ENCODE measurements around the gene PHF11.

The PHF11 gene

GRCh38 chr13:49498206-49498605 is 2.5 kb downstream of the PHF11 start:
- DNase-seq (ENCODE audit: low read depth in 2 of 2) = no peak

GRCh38 chr13:49499889-49500660 is 4.3 kb downstream of the PHF11 start:
- no peak for DNase-seq (ENCODE audit: low read depth in 2 of 2)

- no peak for DNase-seq (ENCODE audit: low read depth in 2 of 2)
Measured at GRCh38 chr13:49502954-49503353, 7.2 kb downstream of the PHF11 start.

GRCh38 chr13:49503951-49504350 is 8.2 kb downstream of the PHF11 start:
- DNase-seq (ENCODE audit: low read depth in 2 of 2) = no peak

DNA sequence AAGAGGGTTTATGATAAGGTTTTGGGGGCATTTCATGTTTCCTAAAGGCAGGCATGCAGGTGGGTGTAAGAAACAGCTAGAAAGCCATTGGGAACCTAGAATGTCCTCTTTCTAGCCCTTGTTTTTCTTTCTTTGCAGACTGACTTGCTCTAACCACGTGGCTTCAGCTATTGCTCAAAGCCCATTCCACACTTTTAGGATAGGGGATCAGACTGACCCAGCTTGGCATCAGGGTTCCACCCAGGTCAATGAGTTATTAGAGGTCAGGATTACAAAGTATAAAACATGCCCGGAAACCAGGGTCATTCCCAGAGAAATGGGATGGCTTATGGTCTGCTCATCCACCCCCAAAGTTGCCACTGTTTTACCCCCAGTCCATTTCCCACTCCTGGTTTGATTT is 16.8 kb downstream of the PHF11 start:
- no peak for DNase-seq (ENCODE audit: low read depth in 2 of 2)

GRCh38 chr13:49516467-49516866 is 20.7 kb downstream of the PHF11 start:
- DNase-seq (ENCODE audit: low read depth in 2 of 2) = no peak

- DNase-seq (ENCODE audit: low read depth in 2 of 2) = no peak
Measured at GRCh38 chr13:49517461-49517860, 21.7 kb downstream of the PHF11 start.

GRCh38 chr13:49521224-49521623 is 25.5 kb downstream of the PHF11 start:
- DNase-seq (ENCODE audit: low read depth in 2 of 2) = no peak

DNA sequence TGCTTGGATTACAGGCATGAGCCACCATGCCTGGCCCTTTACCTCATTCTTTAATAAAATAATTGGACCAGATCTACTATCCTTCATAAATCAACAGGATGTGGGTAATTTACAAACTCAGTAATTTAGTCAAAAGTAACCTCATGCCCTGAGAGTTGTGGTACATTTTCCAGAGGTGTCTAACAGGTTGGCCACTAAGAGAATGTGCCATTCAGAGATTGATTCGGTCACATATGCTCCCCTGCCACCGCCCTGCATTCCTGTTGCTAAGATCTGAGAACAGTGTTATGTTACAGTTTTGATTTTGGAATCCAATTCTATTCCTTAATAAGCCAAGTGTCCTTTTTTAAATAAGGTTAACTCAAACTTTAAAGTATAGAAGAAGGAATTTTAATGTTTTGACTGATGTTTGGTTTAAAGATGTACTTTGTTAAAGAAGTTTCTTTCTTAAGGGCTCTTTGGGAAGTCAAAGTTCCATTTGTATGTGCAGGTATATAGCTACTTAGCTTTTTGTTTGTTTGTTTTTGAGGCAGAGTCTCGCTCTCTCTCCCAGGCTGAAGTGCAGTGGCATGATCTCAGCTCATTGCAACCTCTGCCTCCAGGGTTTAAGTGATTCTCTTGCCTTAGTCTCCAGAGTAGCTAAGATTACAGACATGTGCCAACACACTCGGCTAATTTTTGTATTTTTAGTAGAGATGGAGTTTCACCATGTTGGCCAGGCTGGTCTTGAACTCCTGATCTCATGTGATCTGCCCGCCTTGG is 29.2 kb downstream of the PHF11 start:
- no peak for DNase-seq (ENCODE audit: low read depth in 2 of 2)

DNA sequence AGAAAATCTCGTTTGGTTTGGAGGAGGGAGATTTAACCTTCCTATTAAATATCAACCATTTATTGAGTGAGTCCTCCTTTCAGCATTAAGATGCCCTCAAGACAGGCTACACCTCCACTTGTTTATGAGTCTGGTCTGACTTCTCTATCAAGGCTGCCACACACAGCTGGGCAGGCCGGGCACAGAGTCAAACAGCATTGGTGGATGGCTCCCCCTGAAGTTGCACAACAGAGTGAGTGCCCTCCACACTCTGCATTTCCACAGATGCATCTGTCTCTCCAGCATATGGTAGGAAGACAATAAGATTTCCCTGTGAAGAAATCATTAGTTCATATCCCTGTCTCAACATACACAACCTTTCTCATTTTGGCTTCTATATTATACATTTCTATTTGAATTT is 31.4 kb downstream of the PHF11 start:
- no peak for DNase-seq (ENCODE audit: low read depth in 2 of 2)

DNA sequence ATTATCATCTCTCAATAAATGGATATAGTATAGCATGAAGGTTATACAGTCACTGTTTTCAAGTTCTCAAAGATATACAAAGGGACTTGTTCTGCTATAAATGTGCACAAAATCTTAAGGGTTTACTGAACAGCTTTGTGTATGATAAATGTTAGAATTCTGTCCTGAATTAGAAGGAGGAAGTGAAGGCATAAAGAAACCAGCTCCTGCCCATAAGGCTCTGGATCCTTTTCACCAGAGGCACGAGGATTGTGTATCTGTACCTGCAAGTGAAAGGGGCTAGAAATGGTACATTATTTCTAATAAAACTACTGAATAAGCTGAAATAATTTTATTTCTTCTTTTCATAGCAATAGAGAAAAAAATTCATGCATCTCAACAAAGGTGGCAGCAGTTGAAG is 32.4 kb downstream of the PHF11 start:
- DNase-seq (ENCODE audit: low read depth in 2 of 2) = no peak

- DNase-seq (ENCODE audit: low read depth in 2 of 2) = no peak
Measured at GRCh38 chr13:49530457-49530856, 34.7 kb downstream of the PHF11 start.

GRCh38 chr13:49532593-49532992 is 36.8 kb downstream of the PHF11 start:
- no peak for DNase-seq (ENCODE audit: low read depth in 2 of 2)

GRCh38 chr13:49533011-49533410 is 37.3 kb downstream of the PHF11 start:
- DNase-seq (ENCODE audit: low read depth in 2 of 2) = no peak

DNA sequence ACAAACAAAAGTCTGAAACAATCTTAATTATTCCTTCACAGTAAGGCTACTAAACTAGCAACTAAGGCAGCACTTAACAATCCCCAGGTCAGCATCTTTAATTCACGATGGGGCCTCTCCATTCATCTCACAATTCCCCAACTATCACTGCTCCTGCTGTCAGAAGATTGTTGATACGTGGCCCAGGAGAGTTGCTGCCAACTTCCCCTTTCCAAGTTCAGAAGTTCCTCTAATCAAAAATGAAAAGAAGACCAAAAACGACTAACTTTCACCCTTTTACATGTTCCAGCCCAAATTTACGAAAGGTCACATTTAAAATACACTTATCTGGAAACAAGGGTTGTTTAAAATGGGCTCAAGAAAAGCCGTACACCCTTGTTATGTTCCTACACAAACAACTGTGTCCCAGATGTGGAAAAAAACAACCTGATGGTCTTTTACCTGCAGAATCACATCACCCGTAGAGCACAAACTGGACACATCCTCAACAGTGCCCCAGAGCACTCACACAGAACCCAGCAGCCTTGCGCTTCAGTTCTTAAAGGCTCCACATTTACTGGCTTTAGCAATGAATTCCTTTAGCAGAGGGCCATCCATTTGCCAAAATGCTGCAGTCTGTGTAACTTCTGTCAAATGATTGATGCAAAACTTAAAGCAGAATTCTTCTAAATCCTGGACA is 38.0 kb downstream of the PHF11 start:
- no peak for DNase-seq (ENCODE audit: low read depth in 2 of 2)

DNA sequence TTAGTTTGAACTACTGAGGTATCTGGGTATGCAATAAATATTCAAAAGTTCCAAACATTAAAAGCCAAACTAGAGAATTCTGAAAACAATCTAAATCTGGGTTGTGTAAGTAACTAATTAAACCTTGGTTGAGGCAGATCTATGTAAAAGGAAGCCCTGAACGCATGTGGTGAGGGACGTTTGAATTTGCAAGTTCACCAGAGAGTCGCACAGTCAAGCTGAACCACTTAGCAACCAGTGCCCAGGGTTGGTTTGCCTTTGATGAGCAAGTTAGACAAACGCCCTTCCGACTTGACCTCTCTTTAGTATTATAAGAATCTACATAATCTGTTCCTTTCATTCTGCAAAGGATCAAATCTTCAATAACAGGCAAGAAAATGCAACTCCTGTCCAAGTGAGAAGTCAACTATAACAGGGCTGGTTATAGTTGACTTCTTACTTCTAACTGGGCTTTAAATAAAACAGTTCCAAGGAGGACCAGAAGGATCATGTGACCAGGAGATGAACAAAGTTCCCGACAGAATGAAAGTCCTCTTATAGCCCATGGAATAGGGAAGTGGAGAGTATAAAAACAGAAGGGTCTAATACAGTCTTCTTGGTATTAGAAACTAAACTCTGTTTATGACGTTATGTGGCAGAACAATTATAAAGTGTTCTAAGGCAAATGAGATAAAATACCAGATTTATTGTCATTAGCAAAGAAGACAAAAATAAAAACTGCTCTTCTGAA is 40.6 kb downstream of the PHF11 start:
- DNase-seq (ENCODE audit: low read depth in 2 of 2) = no peak

- DNase-seq (ENCODE audit: low read depth in 2 of 2) = no peak
Measured at GRCh38 chr13:49538404-49538803, 42.7 kb downstream of the PHF11 start.

GRCh38 chr13:49539313-49539712 is 43.6 kb downstream of the PHF11 start:
- DNase-seq (ENCODE audit: low read depth in 2 of 2) = no peak

- DNase-seq (ENCODE audit: low read depth in 2 of 2) = no peak
Measured at GRCh38 chr13:49539746-49540145, 44.0 kb downstream of the PHF11 start.

- no peak for DNase-seq (ENCODE audit: low read depth in 2 of 2)
Measured at GRCh38 chr13:49540552-49540951, 44.8 kb downstream of the PHF11 start.

GRCh38 chr13:49543656-49544055 is 47.9 kb downstream of the PHF11 start:
- DNase-seq (ENCODE audit: low read depth in 2 of 2) = no peak

GRCh38 chr13:49545661-49546060 is 49.9 kb downstream of the PHF11 start:
- no peak for DNase-seq (ENCODE audit: low read depth in 2 of 2)
